Progenitor cell of endocrine pancreas (in vitro differentiated cells): ENCODE results near the gene NCCRP1. TPM values are rescaled to one million over a fixed set of nuclear protein-coding genes. Genes with fewer than 3 reads are reported as not detected.

Source experiments
- DNase-seq: peaks from one replicate; pipeline ENCODE4 v3.0.0; 2021; ENCODE audit warnings: low spot score; ENCODE audit not compliant: unreplicated experiment
- H3K27ac Mint-ChIP-seq: 2 replicates; pipeline ENCODE4 v1.8.0; 2021; ENCODE audit warnings: mild to moderate bottlenecking, moderate library complexity, mixed read lengths
- H3K27me3 Mint-ChIP-seq: 2 replicates; pipeline ENCODE4 v1.8.0; 2021; ENCODE audit warnings: mixed read lengths
- H3K36me3 Mint-ChIP-seq: 2 replicates; pipeline ENCODE4 v1.8.0; 2022; ENCODE audit warnings: mixed read lengths; ENCODE audit not compliant: insufficient read depth
- H3K4me1 Mint-ChIP-seq: 2 replicates; pipeline ENCODE4 v1.8.0; 2021; ENCODE audit warnings: low read depth, mixed read lengths
- H3K4me3 Mint-ChIP-seq: 2 replicates; pipeline ENCODE4 v1.8.0; 2021; ENCODE audit warnings: low read depth, mild to moderate bottlenecking, moderate library complexity, mixed read lengths
- H3K9me3 Mint-ChIP-seq: 2 replicates; pipeline ENCODE4 v1.8.0; 2021; ENCODE audit warnings: low read depth, mixed read lengths
- CTCF ChIP-seq: fragments of 200-600 bp; sonication (generic); IDR thresholded peaks from one replicate; pipeline ENCODE4 v1.5.0; 2021; ENCODE audit warnings: antibody characterized with exemption, mild to moderate bottlenecking; ENCODE audit not compliant: unreplicated experiment
- total RNA-seq: library from RNA; stranded (reverse); gene quantifications from 2 replicates; pipeline ENCODE4 v1.2.1, GENCODE V29; 2021

NCCRP1 gene
- total RNA-seq, 1 donor from 2014 or later: 0.93 TPM

DNA sequence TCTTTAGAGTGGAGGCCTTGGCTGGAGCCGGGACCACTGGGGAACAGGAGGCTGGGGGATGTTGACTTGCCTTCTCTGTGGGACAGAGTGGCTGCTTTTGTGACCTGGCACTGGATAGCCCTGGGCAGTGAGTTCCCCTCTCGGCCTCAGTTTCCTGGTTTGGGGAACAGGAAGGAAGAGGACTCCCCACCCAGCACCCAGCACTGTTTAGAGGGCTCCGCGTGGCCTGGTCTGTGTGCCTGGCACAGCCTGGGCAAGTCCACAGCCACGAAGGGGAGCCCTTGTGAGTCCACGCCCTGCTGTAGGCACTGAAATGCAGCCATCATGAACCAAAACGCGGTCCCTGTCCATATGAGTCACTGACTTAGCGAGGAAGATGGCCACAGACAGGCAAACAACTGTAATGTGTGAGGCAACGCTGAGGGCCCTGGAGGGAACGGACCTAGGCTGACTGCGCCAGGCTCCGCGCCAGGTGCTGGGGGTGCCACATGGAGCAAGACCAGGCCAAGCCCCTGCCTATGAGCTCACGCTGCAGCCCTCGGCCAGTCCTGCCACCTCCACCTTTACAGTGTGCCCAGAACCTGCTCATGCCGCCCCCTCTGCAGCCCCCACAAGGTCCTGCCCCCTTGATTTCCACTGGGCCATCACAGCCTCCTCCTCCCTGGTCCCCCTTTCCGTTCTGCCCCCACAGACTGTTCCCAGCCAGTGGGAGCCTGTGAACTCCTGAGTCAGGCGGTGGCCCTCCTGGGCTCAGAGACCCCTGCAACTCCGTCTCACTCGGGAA lies 35.7 kb upstream of the NCCRP1 start:
- Mint-ChIP-seq H3K36me3 (no peaks in the 10 kb centered on the region), H3K4me1 (peaks cover 39% of the 10 kb centered on the region), H3K9me3 (no peaks in the 10 kb centered on the region), H3K4me3 (no peak overlapping the region), H3K27ac (no peak overlapping the region), H3K27me3 (no peaks in the 10 kb centered on the region)
- no peak for TF ChIP-seq CTCF
- no peak for DNase-seq

- peak overlapping the region; percentile 54 for H3K27ac Mint-ChIP-seq
- no peaks in the 10 kb centered on the region for H3K9me3 Mint-ChIP-seq
- no peaks in the 10 kb centered on the region for H3K36me3 Mint-ChIP-seq
- no peaks in the 10 kb centered on the region for H3K27me3 Mint-ChIP-seq
- DNase-seq: no peak
- H3K4me1 Mint-ChIP-seq: peaks cover 35% of the 10 kb centered on the region
- TF ChIP-seq CTCF: no peak
- H3K4me3 Mint-ChIP-seq: no peak overlapping the region
Measured at GRCh38 chr19:39162441-39163043, 34.2 kb upstream of the NCCRP1 start.

DNA sequence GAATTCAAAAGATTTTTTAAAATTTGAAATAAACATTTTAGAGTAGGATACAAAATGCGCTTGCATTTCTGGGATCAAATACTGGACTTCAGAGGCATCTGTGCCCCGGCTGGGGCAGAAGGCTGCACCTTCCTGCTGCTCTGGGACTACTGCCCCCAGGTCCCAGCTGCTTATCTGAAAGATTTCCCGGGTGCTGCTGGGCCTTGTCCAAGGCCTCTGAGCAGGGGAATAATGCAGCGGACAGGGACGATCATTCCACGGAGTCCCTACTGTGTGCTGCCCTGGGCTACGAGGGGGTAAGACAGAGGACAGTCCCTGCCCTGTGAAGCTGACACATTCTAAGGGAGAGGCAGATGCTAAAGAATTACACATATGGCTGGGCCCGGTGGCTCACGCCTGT lies 33.1 kb upstream of the NCCRP1 start:
- Mint-ChIP-seq H3K27me3 (no peaks in the 10 kb centered on the region), H3K4me3 (no peak overlapping the region), H3K9me3 (no peaks in the 10 kb centered on the region), H3K27ac (no peak overlapping the region), H3K4me1 (peaks cover 31% of the 10 kb centered on the region), H3K36me3 (no peaks in the 10 kb centered on the region)
- DNase-seq: no peak
- TF ChIP-seq CTCF: no peak

- H3K36me3 Mint-ChIP-seq: peaks cover 4% of the 10 kb centered on the region
- DNase-seq: no peak
- H3K27me3 Mint-ChIP-seq: no peaks in the 10 kb centered on the region
- H3K4me1 Mint-ChIP-seq: peaks cover 26% of the 10 kb centered on the region
- no peak for TF ChIP-seq CTCF
- H3K4me3 Mint-ChIP-seq: no peak overlapping the region
- no peaks in the 10 kb centered on the region for H3K9me3 Mint-ChIP-seq
- no peak overlapping the region for H3K27ac Mint-ChIP-seq
Measured at GRCh38 chr19:39164289-39164688, 32.5 kb upstream of the NCCRP1 start.

GRCh38 chr19:39165857-39166256 lies 30.9 kb upstream of the NCCRP1 start:
- H3K4me1 Mint-ChIP-seq: peaks cover 17% of the 10 kb centered on the region
- H3K36me3 Mint-ChIP-seq: peaks cover 4% of the 10 kb centered on the region
- no peaks in the 10 kb centered on the region for H3K27me3 Mint-ChIP-seq
- H3K9me3 Mint-ChIP-seq: no peaks in the 10 kb centered on the region
- DNase-seq: no peak
- no peak overlapping the region for H3K4me3 Mint-ChIP-seq
- no peak overlapping the region for H3K27ac Mint-ChIP-seq
- no peak for TF ChIP-seq CTCF
